ENCODE measurements around the gene PXDC1.

- TF ChIP-seq POLR2A (IDR thresholded peaks at IDR 0.05; ENCODE audit: borderline replicate concordance, extremely low read depth, insufficient read depth, insufficient read length) (no peak), CTCF (IDR thresholded peaks at IDR 0.05 in 2 of 3, conservative IDR thresholded peaks at IDR 0.05 in 1 of 3; ENCODE audit: borderline replicate concordance in 1 of 3, insufficient read depth in 1 of 3, low read depth in 2 of 3, low read length in 2 of 3) (no peak), SP1 (IDR thresholded peaks at IDR 0.05; ENCODE audit: low read depth) (no peak), YY1 (IDR thresholded peaks at IDR 0.05; ENCODE audit: extremely low read depth, insufficient replicate concordance, low read depth, low read length) (no peak), FOSL1 (IDR thresholded peaks at IDR 0.05; ENCODE audit: low read depth) (no peak), CEBPB (IDR thresholded peaks at IDR 0.05; ENCODE audit: low read depth) (no peak), SRF (IDR thresholded peaks at IDR 0.05; ENCODE audit: low read depth) (no peak), EZH2phosphoT487 (IDR thresholded peaks at IDR 0.05; ENCODE audit: borderline replicate concordance) (no peak), MAX (IDR thresholded peaks at IDR 0.05) (peak; percentile 42; the same call in 1 of the 2 replicates), RAD21 (IDR thresholded peaks at IDR 0.05; ENCODE audit: low read depth) (no peak)
Measured at GRCh38 chr6:3751077-3751729, at the start of gene PXDC1.
